ENCODE data around the gene ATP2B2. TPM values are rescaled to one million over a fixed set of nuclear protein-coding genes. Genes with fewer than 3 reads are reported as not detected.

The ATP2B2 gene
- total RNA-seq, 1 donor from 2014 or later: not detected

- TF ChIP-seq EZH2phosphoT487 (IDR thresholded peaks at IDR 0.05) (no peak), CTCF (IDR thresholded peaks at IDR 0.05) (no peak), EZH2 (IDR thresholded peaks at IDR 0.05) (no peak)
- peaks cover 8% of the 10 kb centered on the region for H3K4me1 Mint-ChIP-seq
- peaks cover 6% of the 10 kb centered on the region for H4K20me1 ChIP-seq (ENCODE audit: low read depth)
These were observed 190.3 kb downstream of the ATP2B2 start for GRCh38 chr3:10315101-10315500.

GRCh38 chr3:10312861-10313260, 192.5 kb downstream of the ATP2B2 start:
- no peak for DNase-seq (ENCODE audit: low spot score)
- Histone ChIP-seq H3K27ac (no peak overlapping the region), H3K79me2 (ENCODE audit: low read depth) (peaks cover 3% of the 10 kb centered on the region), H3K27me3 (no peaks in the 10 kb centered on the region), H2AFZ (replicated peaks) (no peak overlapping the region), H3K9me3 (ENCODE audit: low read depth) (no peaks in the 10 kb centered on the region), H3K36me3 (peaks cover 6% of the 10 kb centered on the region), H3K9ac (no peak overlapping the region), H3K4me1 (no peaks in the 10 kb centered on the region), H3F3A (ENCODE audit: low read depth) (no peaks in the 10 kb centered on the region), H4K20me1 (ENCODE audit: low read depth) (no peaks in the 10 kb centered on the region), H3K4me3 (no peak overlapping the region), H3K4me2 (no peak overlapping the region)
- no peaks in the 10 kb centered on the region for H3K4me1 Mint-ChIP-seq
- H3K36me3 Mint-ChIP-seq: peaks cover 16% of the 10 kb centered on the region
- no peak overlapping the region for H3K4me3 Mint-ChIP-seq
- peaks cover 2% of the 10 kb centered on the region for H3K27me3 Mint-ChIP-seq (ENCODE audit: insufficient read depth, low read depth)
- H3K9me3 Mint-ChIP-seq: no peaks in the 10 kb centered on the region
- no peak for TF ChIP-seq EZH2 (IDR thresholded peaks at IDR 0.05)
- TF ChIP-seq EZH2phosphoT487 (IDR thresholded peaks at IDR 0.05): no peak
- TF ChIP-seq CTCF (IDR thresholded peaks at IDR 0.05): no peak
- no peak overlapping the region for H3K27ac Mint-ChIP-seq

More at GRCh38 chr3:10315101-10315500, 190.3 kb downstream of the ATP2B2 start:
- no peak overlapping the region for H3K4me3 Mint-ChIP-seq
- Histone ChIP-seq H3K79me2 (ENCODE audit: low read depth) (peaks cover 24% of the 10 kb centered on the region), H3K9me3 (ENCODE audit: low read depth) (no peaks in the 10 kb centered on the region), H3K4me2 (no peak overlapping the region), H3K9ac (no peak overlapping the region), H3K27me3 (no peaks in the 10 kb centered on the region), H3F3A (ENCODE audit: low read depth) (no peaks in the 10 kb centered on the region), H3K4me1 (no peaks in the 10 kb centered on the region), H3K4me3 (no peak overlapping the region), H2AFZ (replicated peaks) (no peak overlapping the region), H3K36me3 (peaks cover 6% of the 10 kb centered on the region), H3K27ac (no peak overlapping the region)
- H3K27ac Mint-ChIP-seq: no peak overlapping the region
- DNase-seq (ENCODE audit: low spot score): no peak
- H3K27me3 Mint-ChIP-seq (ENCODE audit: insufficient read depth, low read depth): no peaks in the 10 kb centered on the region
- no peaks in the 10 kb centered on the region for H3K9me3 Mint-ChIP-seq
- H3K36me3 Mint-ChIP-seq: peaks cover 12% of the 10 kb centered on the region

- peaks cover 6% of the 10 kb centered on the region for H3K36me3 ChIP-seq
- H3K4me1 Mint-ChIP-seq: no peaks in the 10 kb centered on the region
- no peak for TF ChIP-seq CTCF (IDR thresholded peaks at IDR 0.05)
- no peaks in the 10 kb centered on the region for H3K79me2 ChIP-seq (ENCODE audit: low read depth)
- DNase-seq (ENCODE audit: low spot score): no peak
- peaks cover 18% of the 10 kb centered on the region for H3K36me3 Mint-ChIP-seq
- no peaks in the 10 kb centered on the region for H3K27me3 ChIP-seq
- H3K9me3 ChIP-seq (ENCODE audit: low read depth): no peaks in the 10 kb centered on the region
- no peak overlapping the region for H3K4me3 ChIP-seq
- H2AFZ ChIP-seq (replicated peaks): no peak overlapping the region
- H4K20me1 ChIP-seq (ENCODE audit: low read depth): no peaks in the 10 kb centered on the region
- no peak overlapping the region for H3K4me3 Mint-ChIP-seq
- no peak overlapping the region for H3K27ac ChIP-seq
- no peak overlapping the region for H3K27ac Mint-ChIP-seq
- no peaks in the 10 kb centered on the region for H3F3A ChIP-seq (ENCODE audit: low read depth)
- H3K27me3 Mint-ChIP-seq (ENCODE audit: insufficient read depth, low read depth): peaks cover 2% of the 10 kb centered on the region
- no peaks in the 10 kb centered on the region for H3K4me1 ChIP-seq
- no peaks in the 10 kb centered on the region for H3K9me3 Mint-ChIP-seq
- H3K4me2 ChIP-seq: no peak overlapping the region
- no peak overlapping the region for H3K9ac ChIP-seq
These were observed 193.0 kb downstream of the ATP2B2 start for GRCh38 chr3:10312391-10312790.
